Mucosa of descending colon (tissue), 3 donors: Measurements from ENCODE around the gene NADK. TPM values are rescaled to one million over a fixed set of nuclear protein-coding genes. Genes with fewer than 3 reads are reported as not detected.
A peak's percentile ranks its signal among the peaks of the same experiment; 100 is the strongest.

Source experiments
- ATAC-seq: fragments of 200-7000 bp; cut with Tn5 transposase; one replicate; pipeline ENCODE4 v1.9.1; 2020; ENCODE audit warnings: mild to moderate bottlenecking, moderate library complexity
- DNase-seq, 3 donors: peaks; one replicate each; pipeline ENCODE4 v3.0.0-alpha.2; 2020
- H3K36me3 ChIP-seq: fragments of 200-600 bp; one replicate; pipeline ENCODE4 v1.8.0; 2021; ENCODE audit warnings: low read depth, mild to moderate bottlenecking
- H3K4me1 ChIP-seq: fragments of 200-600 bp; one replicate; pipeline ENCODE4 v1.8.0; 2021; ENCODE audit warnings: low read depth, mild to moderate bottlenecking
- H3K4me3 ChIP-seq: fragments of 200-600 bp; one replicate; pipeline ENCODE4 v1.8.0; 2021; ENCODE audit warnings: mild to moderate bottlenecking
- H3K9me3 ChIP-seq: fragments of 200-600 bp; one replicate; pipeline ENCODE4 v1.8.0; 2021; ENCODE audit warnings: mild to moderate bottlenecking
- CTCF ChIP-seq: fragments of 200-600 bp; IDR thresholded peaks from one replicate; pipeline ENCODE4 v1.8.0; 2022; ENCODE audit warnings: antibody characterized with exemption, mild to moderate bottlenecking
- intact Hi-C, 2 donors: fragments of 100-400 bp; cut with DNase I in 1 of 2; cut with micrococcal nuclease in 1 of 2; formaldehyde crosslinking; loops; one replicate each; pipeline versions ENCODE4 v1.11.0 to v1.11.1; 2022; cut with DNase I, micrococcal nuclease
- total RNA-seq, 3 donors: library from RNA; stranded (reverse); fragmentation: NEBNext Ultra II Directional in 2 of 3; extraction: Animal tissue kit (Norgen Biotek cat#: 25700) in 2 of 3; gene quantifications; one replicate each; pipeline versions ENCODE4 v1.2.1 to v1.2.4, GENCODE V29; 2021 to 2023
- donor health status: DM: no; HTN: no; CAD: no; lungs with moderate emphysema.
- donor health status: DM: no; HTN: no; CAD: no.
- donor health status: DM: no; HTN: yes; CAD: no.

NADK gene
- total RNA-seq, 3 donors from 2014 or later: 116 to 160 (median 129) TPM

- no peaks in the 10 kb centered on the region for H3K4me1 ChIP-seq
- DNase-seq (peak in 1 of 3 donors; percentile 16), ATAC-seq (no peak)
- no peaks in the 10 kb centered on the region for H3K9me3 ChIP-seq
- H3K4me3 ChIP-seq: no peak overlapping the region
- H3K36me3 ChIP-seq: no peaks in the 10 kb centered on the region
- no peak for TF ChIP-seq CTCF
- intact Hi-C loops: no loop called here
Measured at GRCh38 chr1:1793481-1794244, 15.4 kb upstream of the NADK start.

- Histone ChIP-seq H3K4me1 (no peaks in the 10 kb centered on the region), H3K36me3 (no peaks in the 10 kb centered on the region), H3K9me3 (no peaks in the 10 kb centered on the region), H3K4me3 (no peak overlapping the region)
- peak; percentile 36 to 72 (median 62) for DNase-seq
- TF ChIP-seq CTCF: no peak
- intact Hi-C loops: loop anchor here in 1 of 2 donors (10.0 kb wide), 1 partner anchor 116 kb away; no protein-coding TSS in a partner anchor
- peak; percentile 63 for ATAC-seq
Measured at GRCh38 chr1:1788646-1789431, 10.6 kb upstream of the NADK start.

GRCh38 chr1:1788136-1788535 lies 9.9 kb upstream of the NADK start:
- Histone ChIP-seq H3K36me3 (no peaks in the 10 kb centered on the region), H3K4me3 (no peak overlapping the region), H3K9me3 (no peaks in the 10 kb centered on the region), H3K4me1 (peaks cover 3% of the 10 kb centered on the region)
- DNase-seq: peak in 1 of 3 donors; percentile 13
- TF ChIP-seq CTCF: no peak
- no peak for ATAC-seq
- intact Hi-C loops: loop anchor here in 1 of 2 donors (10.0 kb wide), 1 partner anchor 117 kb away; no protein-coding TSS in a partner anchor

- intact Hi-C loops: loop anchor here in 1 of 2 donors (10.0 kb wide), 1 partner anchor 118 kb away; no protein-coding TSS in a partner anchor
- Histone ChIP-seq H3K36me3 (no peaks in the 10 kb centered on the region), H3K4me3 (no peak overlapping the region), H3K9me3 (no peaks in the 10 kb centered on the region), H3K4me1 (peaks cover 14% of the 10 kb centered on the region)
- ATAC-seq (no peak), DNase-seq (peak in 1 of 3 donors; percentile 37)
- no peak for TF ChIP-seq CTCF
Measured at GRCh38 chr1:1786836-1787605, 8.8 kb upstream of the NADK start.

GRCh38 chr1:1785666-1786065 lies 7.4 kb upstream of the NADK start:
- H3K36me3 ChIP-seq: no peaks in the 10 kb centered on the region
- DNase-seq (no peak), ATAC-seq (no peak)
- intact Hi-C loops: loop anchor here in 1 of 2 donors (10.0 kb wide), 1 partner anchor 119 kb away; no protein-coding TSS in a partner anchor
- H3K9me3 ChIP-seq: no peaks in the 10 kb centered on the region
- no peak overlapping the region for H3K4me3 ChIP-seq
- peaks cover 27% of the 10 kb centered on the region for H3K4me1 ChIP-seq
- TF ChIP-seq CTCF: no peak
